ES-I3 (cell line): Measurements from ENCODE around the gene PCK1.
"Not testable (repeated sequence)": the region's sequence is repeated elsewhere in the genome, so short reads cannot be mapped to it uniquely, and the experiment has no call there.

Source experiments
- H3K36me3 ChIP-seq: 2 replicates; pipeline ENCODE4 v1.6.1; 2013; ENCODE audit warnings: mild to moderate bottlenecking, low read length, control low read depth, moderate library complexity; ENCODE audit not compliant: insufficient read depth
- H3K4me1 ChIP-seq: 2 replicates; pipeline ENCODE4 v1.6.1; 2013; ENCODE audit warnings: mild to moderate bottlenecking, control low read depth, low read length; ENCODE audit not compliant: insufficient read depth
- H3K9ac ChIP-seq: 2 replicates; pipeline ENCODE4 v1.6.1; 2013; ENCODE audit warnings: low read depth, mild to moderate bottlenecking, low read length, moderate library complexity
- H3K9me3 ChIP-seq: 2 replicates; pipeline ENCODE4 v1.6.1; 2013; ENCODE audit warnings: mild to moderate bottlenecking, low read length, moderate library complexity; ENCODE audit not compliant: control insufficient read depth, insufficient read depth

Gene PCK1

GRCh38 chr20:57560554-57561355, at the start of gene PCK1:
Gene PCK1, plus strand, starts transcription at chr20:57561110. Its CDS starts 302 bp downstream, at chr20:57561412.
- no peaks in the 10 kb centered on the region for H3K9me3 ChIP-seq
- H3K9ac ChIP-seq = no peak within 1 kb of the TSS
- H3K36me3 ChIP-seq = no peaks in the 10 kb centered on the region
- H3K4me1 ChIP-seq = no peaks in the 10 kb centered on the region

GRCh38 chr20:57511709-57512108, 49.2 kb upstream of the PCK1 start:
- not testable (repeated sequence) for H3K36me3 ChIP-seq, H3K9me3 ChIP-seq, H3K9ac ChIP-seq
- peaks cover 17% of the 10 kb centered on the region for H3K4me1 ChIP-seq

GRCh38 chr20:57512432-57512831, 48.5 kb upstream of the PCK1 start:
- peaks cover 17% of the 10 kb centered on the region for H3K4me1 ChIP-seq
- no peaks in the 10 kb centered on the region for H3K9me3 ChIP-seq
- no peak overlapping the region for H3K9ac ChIP-seq

DNA sequence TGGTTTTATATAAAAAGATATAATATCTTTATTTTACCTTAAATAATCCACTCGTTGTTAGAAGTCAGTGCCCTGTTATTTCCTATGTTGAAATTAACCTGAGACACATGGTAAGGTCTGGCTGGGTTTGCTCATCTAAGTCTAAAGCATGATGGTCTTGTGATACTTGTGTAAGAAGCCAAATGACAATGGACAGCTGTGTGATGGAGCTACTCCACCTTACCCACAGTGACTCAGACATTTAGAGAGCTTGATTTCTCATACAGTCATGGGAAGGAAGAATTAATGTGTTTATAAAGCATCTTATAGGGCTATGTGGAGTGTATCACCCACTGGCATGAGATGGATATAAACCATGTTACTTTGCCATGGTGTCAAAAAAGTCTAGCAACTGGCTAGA, 47.7 kb upstream of the PCK1 start:
- Histone ChIP-seq H3K36me3 (no peaks in the 10 kb centered on the region), H3K9me3 (no peaks in the 10 kb centered on the region), H3K9ac (no peak overlapping the region), H3K4me1 (peaks cover 17% of the 10 kb centered on the region)

More at GRCh38 chr20:57512432-57512831, 48.5 kb upstream of the PCK1 start:
- no peaks in the 10 kb centered on the region for H3K36me3 ChIP-seq

DNA sequence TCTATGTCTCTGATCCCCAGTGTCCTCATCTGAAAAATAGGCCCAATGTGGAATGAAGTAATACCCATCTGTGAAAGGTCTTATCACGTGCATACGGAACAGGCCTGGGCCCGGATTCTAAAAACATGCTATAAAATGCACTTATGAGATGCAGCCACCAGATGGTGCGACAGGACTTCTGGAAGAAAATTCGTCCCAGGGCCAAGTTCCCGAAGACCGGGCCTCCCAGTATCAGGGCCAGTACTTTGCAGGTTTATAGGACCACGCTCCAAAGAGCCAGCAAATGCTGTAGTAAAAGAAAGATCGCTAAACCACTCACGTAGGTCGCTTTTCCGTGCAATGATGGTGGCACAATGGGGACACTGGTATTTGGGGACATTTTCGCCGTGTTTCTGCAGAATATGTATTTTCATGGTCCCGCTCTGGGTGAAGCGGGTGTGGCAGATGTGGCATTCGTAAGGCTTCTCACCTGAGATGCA, 46.6 kb upstream of the PCK1 start:
- Histone ChIP-seq H3K4me1 (peaks cover 17% of the 10 kb centered on the region), H3K9ac (no peak overlapping the region), H3K9me3 (no peaks in the 10 kb centered on the region), H3K36me3 (no peaks in the 10 kb centered on the region)

- Histone ChIP-seq H3K36me3 (no peaks in the 10 kb centered on the region), H3K9me3 (no peaks in the 10 kb centered on the region), H3K4me1 (peaks cover 9% of the 10 kb centered on the region)
Measured at GRCh38 chr20:57517904-57518303, 43.0 kb upstream of the PCK1 start.

GRCh38 chr20:57522380-57523140, 38.4 kb upstream of the PCK1 start:
- Histone ChIP-seq H3K9ac (no peak overlapping the region), H3K4me1 (no peaks in the 10 kb centered on the region), H3K36me3 (no peaks in the 10 kb centered on the region), H3K9me3 (no peaks in the 10 kb centered on the region)

More at GRCh38 chr20:57517904-57518303, 43.0 kb upstream of the PCK1 start:
- H3K9ac ChIP-seq = no peak overlapping the region

DNA sequence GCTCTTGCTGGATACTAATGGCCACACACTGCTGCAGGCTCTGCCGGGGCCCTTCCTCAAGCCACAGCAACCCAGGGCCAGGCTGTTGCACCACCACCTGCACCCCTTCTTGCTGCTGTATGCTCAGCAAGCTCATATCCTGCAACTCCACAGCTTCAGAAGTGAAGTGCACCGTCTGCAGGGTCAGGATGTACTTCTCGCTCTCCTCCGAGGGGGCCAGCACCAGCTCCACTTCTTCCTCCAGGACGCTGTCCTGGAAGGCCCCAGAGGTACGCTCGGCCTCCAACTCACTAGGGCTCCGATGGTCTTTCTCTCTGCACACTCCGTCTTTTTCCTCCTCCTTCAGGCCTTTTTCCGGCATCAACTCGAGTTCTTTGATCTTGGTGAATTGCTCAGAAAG, 37.1 kb upstream of the PCK1 start:
- H3K4me1 ChIP-seq = no peaks in the 10 kb centered on the region
- H3K9ac ChIP-seq = no peak overlapping the region
- no peaks in the 10 kb centered on the region for H3K36me3 ChIP-seq
- no peaks in the 10 kb centered on the region for H3K9me3 ChIP-seq

GRCh38 chr20:57524511-57525176, 36.3 kb upstream of the PCK1 start, which contains the start of gene CTCFL:
Gene CTCFL, minus strand, starts transcription at chr20:57525140. Its CDS starts 935 bp downstream, at chr20:57524205.
- Histone ChIP-seq H3K4me1 (no peaks in the 10 kb centered on the region), H3K9me3 (no peaks in the 10 kb centered on the region), H3K36me3 (no peaks in the 10 kb centered on the region), H3K9ac (no peak within 1 kb of the TSS)

DNA sequence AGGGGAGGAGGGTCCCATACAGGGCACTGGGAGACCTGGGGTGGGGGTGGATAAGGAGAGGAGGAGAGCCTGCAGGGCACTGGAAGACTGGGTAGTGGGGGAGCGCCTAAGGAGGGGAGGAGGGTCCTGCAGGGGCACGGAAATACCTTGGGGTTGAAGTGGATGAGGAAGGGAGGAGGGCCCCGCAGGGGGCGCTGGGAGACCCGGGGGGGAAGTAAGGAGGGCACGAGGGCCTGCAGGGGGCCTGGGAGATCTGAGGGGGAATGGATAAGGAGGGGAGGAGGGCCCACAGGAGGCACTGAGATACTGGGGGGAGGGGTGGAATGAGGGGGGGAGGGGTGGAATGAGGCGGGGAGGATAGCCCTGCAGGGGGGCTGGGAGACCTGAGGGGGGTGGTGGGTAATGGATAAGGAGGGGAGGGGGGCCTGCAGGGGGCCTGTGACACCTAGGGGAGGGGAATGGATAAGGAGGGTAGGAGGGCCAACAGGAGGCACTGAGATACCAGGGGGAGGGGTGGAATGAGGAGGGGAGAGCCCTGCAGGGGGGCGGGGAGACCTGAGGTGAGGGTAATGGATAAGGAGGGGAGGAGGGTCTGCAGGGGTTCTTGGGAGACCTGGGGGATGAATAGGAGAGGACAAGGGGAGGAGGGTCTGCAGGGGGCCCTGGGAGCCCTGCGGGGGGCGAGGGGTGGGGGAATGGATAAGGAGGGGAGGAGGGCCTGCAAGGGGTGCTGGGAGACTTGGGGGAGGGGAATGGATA, 35.4 kb upstream of the PCK1 start:
- H3K4me1 ChIP-seq = no peaks in the 10 kb centered on the region
- H3K9ac ChIP-seq = no peak overlapping the region
- H3K36me3 ChIP-seq = no peaks in the 10 kb centered on the region
- H3K9me3 ChIP-seq = no peaks in the 10 kb centered on the region

GRCh38 chr20:57526087-57526884, 34.6 kb upstream of the PCK1 start:
- H3K9ac ChIP-seq = no peak overlapping the region
- H3K9me3 ChIP-seq = no peaks in the 10 kb centered on the region
- no peaks in the 10 kb centered on the region for H3K36me3 ChIP-seq
- H3K4me1 ChIP-seq = no peaks in the 10 kb centered on the region

DNA sequence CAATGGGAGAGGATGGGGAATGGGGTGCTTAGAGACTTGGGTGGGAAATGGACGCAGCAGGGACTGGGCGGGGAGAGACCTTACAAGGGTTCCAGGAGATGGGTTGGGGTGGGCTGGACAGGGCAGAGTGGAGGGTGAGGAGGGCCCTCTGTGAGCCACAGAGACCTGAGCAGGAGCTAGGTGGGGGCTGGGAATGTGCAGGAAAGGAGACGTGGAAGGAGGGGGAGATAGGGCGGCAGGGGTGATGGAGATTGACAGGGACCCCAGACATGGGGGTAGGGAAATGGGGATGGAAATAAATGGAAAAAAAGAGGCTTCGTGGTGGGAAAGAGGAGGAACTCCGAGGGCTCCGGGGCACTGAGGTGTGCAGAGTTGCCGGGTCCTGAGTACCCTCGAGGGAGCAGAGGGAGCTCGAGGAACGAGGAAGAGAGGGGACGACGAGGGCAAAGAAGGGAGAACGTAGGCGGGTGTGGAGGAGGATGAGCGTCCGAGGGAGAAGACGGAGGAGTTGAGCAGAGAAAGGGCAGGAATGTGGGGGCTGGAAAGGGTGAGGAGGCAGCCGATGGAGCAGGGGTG, 33.9 kb upstream of the PCK1 start:
- Histone ChIP-seq H3K9me3 (no peaks in the 10 kb centered on the region), H3K36me3 (no peaks in the 10 kb centered on the region), H3K9ac (no peak overlapping the region), H3K4me1 (no peaks in the 10 kb centered on the region)

GRCh38 chr20:57527728-57528127, 33.2 kb upstream of the PCK1 start:
- Histone ChIP-seq H3K36me3 (no peaks in the 10 kb centered on the region), H3K9ac (no peak overlapping the region), H3K9me3 (no peaks in the 10 kb centered on the region), H3K4me1 (no peaks in the 10 kb centered on the region)
